B cell (primary cell): Measurements from ENCODE around the gene DLGAP4. TPM values are rescaled to one million over a fixed set of nuclear protein-coding genes. Genes with fewer than 3 reads are reported as not detected.

Experiments used
- ATAC-seq: fragments of 200-7000 bp; cut with Tn5 transposase; one replicate; pipeline ENCODE4 v1.10.0; 2021; ENCODE audit warnings: low read depth, mild to moderate bottlenecking, moderate number of reproducible peaks, moderate library complexity
- CTCF ChIA-PET: fragments of 350-600 bp; sonication (Branson Sonifier 250); formaldehyde crosslinking; loops from one replicate; lab custom pipeline; 2021; ENCODE audit warnings: antibody characterized with exemption, inconsistent platforms; lab: Charles Lee
- POLR2A ChIA-PET: fragments of 350-600 bp; sonication (Branson Sonifier 250); formaldehyde crosslinking; loops from one replicate; lab custom pipeline; 2021; ENCODE audit warnings: antibody characterized with exemption; lab: Charles Lee
- DNase-seq: peaks from one replicate; pipeline ENCODE4 v3.0.0; 2013
- H2AFZ ChIP-seq: 2 replicates; pipeline ENCODE4 v1.6.1; 2012; ENCODE audit warnings: mild to moderate bottlenecking, low read depth, low read length; ENCODE audit not compliant: insufficient read depth, poor library complexity, severe bottlenecking
- H3K27ac ChIP-seq, 2 donors: 1 replicate in 1 of 2; 2 replicates in 1 of 2; pipeline ENCODE4 v1.5.1; 2012 to 2013; ENCODE audit warnings: low read length in 2 of 2, mild to moderate bottlenecking in 2 of 2, moderate library complexity in 1 of 2
- H3K27me3 ChIP-seq, 4 experiments: fragments of 200-600 bp in 1 of 4; sonication (generic) in 1 of 4; replicated peaks in 1 of 4; 1 replicate in 2 of 4; 2 replicates in 2 of 4; pipeline versions ENCODE4 v1.6.1 to v1.7.0; 2013 to 2016; ENCODE audit warnings: low read length in 3 of 4, mild to moderate bottlenecking in 2 of 4, mixed read lengths in 1 of 4, moderate library complexity in 1 of 4; ENCODE audit not compliant: insufficient read depth in 4 of 4, control insufficient read depth in 3 of 4; ENCODE audit errors: control extremely low read depth in 1 of 4
- H3K36me3 ChIP-seq, 2 experiments: replicated peaks in 1 of 2; 1 replicate in 1 of 2; 2 replicates in 1 of 2; pipeline versions ENCODE4 v1.6.1 to v1.7.1; 2013; ENCODE audit warnings: low read length in 1 of 2; ENCODE audit not compliant: insufficient read depth in 2 of 2, control insufficient read depth in 1 of 2; ENCODE audit errors: control extremely low read depth in 1 of 2, extremely low read depth in 1 of 2
- H3K4me1 ChIP-seq, 2 donors: fragments of 200-600 bp in 1 of 2; sonication (generic) in 1 of 2; 1 replicate in 1 of 2; 2 replicates in 1 of 2; pipeline versions ENCODE4 v1.5.1 to v1.6.1; 2013 to 2017; ENCODE audit warnings: low read length in 2 of 2; ENCODE audit not compliant: control insufficient read depth in 2 of 2, insufficient read depth in 2 of 2
- H3K4me2 ChIP-seq: replicated peaks from 2 replicates; pipeline ENCODE3; 2012; ENCODE audit warnings: mild to moderate bottlenecking, low read depth, low read length; ENCODE audit not compliant: poor library complexity, severe bottlenecking
- H3K4me3 ChIP-seq, 5 experiments: fragments of 200-600 bp in 1 of 5; sonication (generic) in 1 of 5; 1 replicate in 3 of 5; 2 replicates in 2 of 5; pipeline versions ENCODE4 v1.5.1 to v1.7.0; 2011 to 2016; ENCODE audit warnings: low read length in 4 of 5, mild to moderate bottlenecking in 4 of 5, low read depth in 2 of 5, control low read depth in 1 of 5, moderate library complexity in 1 of 5; ENCODE audit not compliant: insufficient read depth in 1 of 5; ENCODE audit errors: control extremely low read depth in 1 of 5, extremely low read depth in 1 of 5
- H3K79me2 ChIP-seq: fragments of 200-600 bp; sonication (generic); one replicate; pipeline ENCODE4 v1.6.0; 2016; ENCODE audit warnings: low read length; ENCODE audit not compliant: control insufficient read depth, insufficient read depth
- H3K9ac ChIP-seq: fragments of 200-600 bp; sonication (generic); 2 replicates; pipeline ENCODE4 v1.6.1; 2017; ENCODE audit warnings: mild to moderate bottlenecking, low read length, moderate library complexity
- H3K9me3 ChIP-seq, 3 donors: one replicate each; pipeline versions ENCODE4 v1.6.1 to v1.7.1; 2013; ENCODE audit warnings: low read length in 2 of 3; ENCODE audit not compliant: control insufficient read depth in 2 of 3, insufficient read depth in 1 of 3; ENCODE audit errors: control extremely low read depth in 1 of 3
- H4K20me1 ChIP-seq: 2 replicates; pipeline ENCODE4 v1.6.0; 2012; ENCODE audit warnings: mild to moderate bottlenecking, low read length; ENCODE audit not compliant: insufficient read depth, control insufficient read depth, poor library complexity, severe bottlenecking
- H3K27ac Mint-ChIP-seq: one replicate; pipeline ENCODE4 v1.8.0; 2021; ENCODE audit warnings: mixed read lengths
- H3K27me3 Mint-ChIP-seq: one replicate; pipeline ENCODE4 v1.8.0; 2021; ENCODE audit warnings: mixed read lengths
- H3K4me1 Mint-ChIP-seq: one replicate; pipeline ENCODE4 v1.8.0; 2021; ENCODE audit warnings: mixed read lengths
- H3K4me3 Mint-ChIP-seq: one replicate; pipeline ENCODE4 v1.8.0; 2021; ENCODE audit warnings: mixed read lengths
- H3K9me3 Mint-ChIP-seq: one replicate; pipeline ENCODE4 v1.8.0; 2022; ENCODE audit warnings: mixed read lengths; ENCODE audit not compliant: insufficient read depth
- EZH2 ChIP-seq: IDR thresholded peaks from 2 replicates; pipeline ENCODE4 v1.6.1; 2012; ENCODE audit warnings: borderline replicate concordance, low read depth, mild to moderate bottlenecking, moderate library complexity, low read length; ENCODE audit not compliant: insufficient read depth, poor library complexity, severe bottlenecking
- WGBS: methylation state at CpG from one replicate; pipeline ENCODE4 v1.1.5; 2013; ENCODE audit warnings: missing lambda C conversion rate; ENCODE audit not compliant: insufficient coverage; 5-methylcytosine and 5-hydroxymethylcytosine counted together
- intact Hi-C: fragments of 100-400 bp; cut with micrococcal nuclease; formaldehyde crosslinking; loops from one replicate; pipeline ENCODE4 v1.10.0; 2022
- polyA plus RNA-seq: library from polyadenylated mRNA; depleted of rRNA; stranded (reverse); fragments of >200 nt; gene quantifications from 2 replicates; pipeline ENCODE4 v1.2.3, GENCODE V29; 2012
- total RNA-seq, 2 donors: library from RNA; stranded (reverse); fragments of 120-200 nt in 1 of 2; gene quantifications; 1 replicate in 1 of 2; 2 replicates in 1 of 2; pipeline versions ENCODE4 v1.2.3 to v1.2.4, GENCODE V29; 2013 to 2022
- TF ChIP-seq, protein P1 (sequence below): fragments of 200-600 bp; IDR thresholded peaks from one replicate; pipeline ENCODE4 v1.8.0; 2022; ENCODE audit warnings: antibody characterized with exemption, mild to moderate bottlenecking

DLGAP4 gene
- total and polyA plus RNA-seq, 2 donors (not counting 1 experiment from before 2014, with no cell fraction given): 68.8 to 87.8 TPM

DNA sequence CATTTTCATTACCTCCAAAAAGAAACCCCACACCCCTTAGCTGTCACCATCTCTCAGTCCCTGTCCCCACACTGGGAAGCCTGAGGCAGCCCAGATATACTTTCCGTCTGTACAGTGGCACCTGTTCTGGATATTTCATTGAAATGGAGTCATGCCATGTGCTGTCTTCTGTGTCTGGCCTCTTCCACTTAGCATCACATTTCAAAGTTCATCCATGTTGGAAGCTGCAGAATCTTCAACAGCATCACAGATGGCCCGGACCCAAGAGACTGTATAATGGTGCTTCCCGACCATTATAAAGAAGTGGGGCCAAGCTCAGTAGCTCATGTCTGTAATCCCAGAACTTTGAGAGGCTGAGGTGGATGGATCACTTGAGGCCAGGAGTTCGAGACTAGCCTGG, 58.4 kb downstream of the DLGAP4 start:
- 80% methylated on average over 4 of the region's 4 CpGs for WGBS
- Histone ChIP-seq H2AFZ (no peak overlapping the region), H3K4me2 (no peak overlapping the region), H3K27me3 (peaks cover 0 to 12% (median 0%) of the 10 kb centered on the region in 4 experiments), H3K4me1 (no peaks in the 10 kb centered on the region), H3K27ac (no peak overlapping the region), H3K36me3 (no peaks in the 10 kb centered on the region), H3K9ac (no peak overlapping the region), H3K9me3 (no peaks in the 10 kb centered on the region), H3K4me3 (no peak overlapping the region), H4K20me1 (no peaks in the 10 kb centered on the region), H3K79me2 (no peaks in the 10 kb centered on the region)
- H3K4me1 Mint-ChIP-seq: no peaks in the 10 kb centered on the region
- no peak for DNase-seq
- TF ChIP-seq, protein P1, sequence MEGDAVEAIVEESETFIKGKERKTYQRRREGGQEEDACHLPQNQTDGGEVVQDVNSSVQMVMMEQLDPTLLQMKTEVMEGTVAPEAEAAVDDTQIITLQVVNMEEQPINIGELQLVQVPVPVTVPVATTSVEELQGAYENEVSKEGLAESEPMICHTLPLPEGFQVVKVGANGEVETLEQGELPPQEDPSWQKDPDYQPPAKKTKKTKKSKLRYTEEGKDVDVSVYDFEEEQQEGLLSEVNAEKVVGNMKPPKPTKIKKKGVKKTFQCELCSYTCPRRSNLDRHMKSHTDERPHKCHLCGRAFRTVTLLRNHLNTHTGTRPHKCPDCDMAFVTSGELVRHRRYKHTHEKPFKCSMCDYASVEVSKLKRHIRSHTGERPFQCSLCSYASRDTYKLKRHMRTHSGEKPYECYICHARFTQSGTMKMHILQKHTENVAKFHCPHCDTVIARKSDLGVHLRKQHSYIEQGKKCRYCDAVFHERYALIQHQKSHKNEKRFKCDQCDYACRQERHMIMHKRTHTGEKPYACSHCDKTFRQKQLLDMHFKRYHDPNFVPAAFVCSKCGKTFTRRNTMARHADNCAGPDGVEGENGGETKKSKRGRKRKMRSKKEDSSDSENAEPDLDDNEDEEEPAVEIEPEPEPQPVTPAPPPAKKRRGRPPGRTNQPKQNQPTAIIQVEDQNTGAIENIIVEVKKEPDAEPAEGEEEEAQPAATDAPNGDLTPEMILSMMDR: no peak
- TF ChIP-seq EZH2: no peak
- intact Hi-C loops: no loop called here
- H3K27me3 Mint-ChIP-seq: peaks cover 31% of the 10 kb centered on the region
- ChIA-PET POLR2A (no interaction called here), CTCF (no interaction called here)
- H3K9me3 Mint-ChIP-seq: no peaks in the 10 kb centered on the region
- ATAC-seq: no peak
- H3K4me3 Mint-ChIP-seq: no peak overlapping the region
- H3K27ac Mint-ChIP-seq: no peak overlapping the region

DNA sequence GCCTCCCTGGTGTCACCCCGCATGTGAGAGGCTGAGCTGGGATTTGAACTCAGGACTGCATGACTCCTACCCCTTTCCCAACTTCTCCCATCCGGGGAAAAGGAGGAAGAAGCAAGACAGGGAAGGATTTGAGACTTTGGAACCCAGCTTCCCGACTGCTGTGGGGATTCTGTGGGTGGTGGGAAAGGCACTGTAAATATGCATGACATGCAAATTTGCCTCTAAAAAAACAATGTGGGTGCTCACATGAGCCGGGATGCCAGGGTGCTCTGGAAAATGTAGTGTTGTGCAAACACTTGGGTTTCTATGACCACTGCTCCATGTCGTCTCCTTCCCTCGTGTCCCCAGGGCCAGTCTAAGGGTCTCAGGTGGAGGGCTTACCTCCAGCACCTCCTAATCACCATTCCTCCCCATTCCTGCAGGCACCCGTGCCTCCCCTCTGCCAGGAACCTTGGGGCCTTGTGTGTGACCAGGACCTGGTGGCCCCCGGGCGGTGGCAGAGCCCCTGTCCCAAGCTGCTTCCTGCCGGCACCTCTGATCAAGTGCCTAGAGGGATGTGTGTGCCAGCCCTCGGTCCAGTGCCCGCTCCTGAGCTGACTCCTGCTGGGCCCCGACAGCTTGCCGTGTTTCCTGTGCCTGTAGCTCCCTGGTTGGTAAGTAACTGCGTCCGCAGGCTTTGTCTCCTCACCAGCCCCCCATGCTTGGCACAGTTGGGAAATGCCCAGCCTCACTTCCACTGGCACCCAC, 60.7 kb downstream of the DLGAP4 start:
- Mint-ChIP-seq H3K4me1 (no peaks in the 10 kb centered on the region), H3K27me3 (peaks cover 27% of the 10 kb centered on the region), H3K9me3 (no peaks in the 10 kb centered on the region), H3K4me3 (no peak overlapping the region), H3K27ac (no peak overlapping the region)
- H3K27me3 ChIP-seq: peaks cover 0 to 12% (median 0%) of the 10 kb centered on the region in 4 experiments
- ATAC-seq: no peak
- ChIA-PET POLR2A (no interaction called here), CTCF (no interaction called here)
- H3K79me2 ChIP-seq: no peaks in the 10 kb centered on the region
- no peak overlapping the region for H3K4me3 ChIP-seq
- no peak overlapping the region for H3K4me2 ChIP-seq
- no peaks in the 10 kb centered on the region for H3K4me1 ChIP-seq
- H3K9me3 ChIP-seq: no peaks in the 10 kb centered on the region
- H2AFZ ChIP-seq: no peak overlapping the region
- no peaks in the 10 kb centered on the region for H3K36me3 ChIP-seq
- H4K20me1 ChIP-seq: no peaks in the 10 kb centered on the region
- H3K27ac ChIP-seq: no peak overlapping the region
- intact Hi-C loops: no loop called here
- no peak for DNase-seq
- 87% methylated on average over 11 of the region's 16 CpGs for WGBS
- no peak overlapping the region for H3K9ac ChIP-seq
- no peak for TF ChIP-seq EZH2
- TF ChIP-seq, protein P1: no peak
